Caco-2 (cell line): ENCODE results near the gene AKAP1. TPM values are rescaled to one million over a fixed set of nuclear protein-coding genes. Genes with fewer than 3 reads are reported as not detected.

ENCODE experiments used
- BruUV-seq: library from RNA; stranded (reverse); fragments of 400-500 nt; replicated peaks from 2 replicates; lab custom pipeline; 2021; lab: Mats Ljungman, UMichigan
- CTCF ChIA-PET: fragments of 300-600 bp; sonication (Branson Sonifier 250); formaldehyde crosslinking; loops from one replicate; lab custom pipeline; 2022; ENCODE audit warnings: antibody characterized with exemption; lab: Charles Lee
- POLR2A ChIA-PET: fragments of 300-600 bp; sonication (Branson Sonifier 250); formaldehyde crosslinking; loops from one replicate; lab custom pipeline; 2022; ENCODE audit warnings: antibody characterized with exemption; lab: Charles Lee
- DNase-seq, 2 experiments: peaks; one replicate each; pipeline versions ENCODE4 v3.0.0 to v3.0.0-alpha.2; 2020 to 2022
- H3K27me3 ChIP-seq: replicated peaks from 2 replicates; pipeline ENCODE4 v1.6.0; 2011; ENCODE audit warnings: low read length; ENCODE audit not compliant: control insufficient read depth, insufficient read depth
- H3K36me3 ChIP-seq: 2 replicates; pipeline ENCODE4 v1.5.1; 2011; ENCODE audit warnings: low read length; ENCODE audit not compliant: control insufficient read depth, insufficient read depth
- H3K4me1 ChIP-seq: fragments of 250-450 bp; sonication (Bioruptor Pico); 2 replicates; pipeline ENCODE4 v1.5.1; 2020; ENCODE audit warnings: mild to moderate bottlenecking
- H3K4me3 ChIP-seq: 2 replicates; pipeline ENCODE4 v1.5.1; 2011; ENCODE audit warnings: low read depth, mild to moderate bottlenecking, control low read depth, low read length
- H3K9me3 ChIP-seq: fragments of 250-450 bp; sonication (Bioruptor Pico); 2 replicates; pipeline ENCODE4 v1.5.1; 2020; ENCODE audit warnings: mild to moderate bottlenecking, moderate library complexity
- H3K27ac Mint-ChIP-seq: one replicate; pipeline ENCODE4 v1.8.0; 2022; ENCODE audit warnings: mixed read lengths; ENCODE audit not compliant: unreplicated experiment
- H3K27me3 Mint-ChIP-seq: one replicate; pipeline ENCODE4 v1.8.0; 2022; ENCODE audit warnings: mixed read lengths; ENCODE audit not compliant: insufficient read depth, unreplicated experiment
- H3K36me3 Mint-ChIP-seq: one replicate; pipeline ENCODE4 v1.8.0; 2022; ENCODE audit warnings: mild to moderate bottlenecking, mixed read lengths; ENCODE audit not compliant: insufficient read depth, unreplicated experiment
- H3K4me1 Mint-ChIP-seq: one replicate; pipeline ENCODE4 v1.8.0; 2022; ENCODE audit warnings: low read depth, mixed read lengths; ENCODE audit not compliant: unreplicated experiment
- H3K4me3 Mint-ChIP-seq: one replicate; pipeline ENCODE4 v1.8.0; 2022; ENCODE audit warnings: mild to moderate bottlenecking, moderate library complexity, mixed read lengths; ENCODE audit not compliant: unreplicated experiment
- H3K9me3 Mint-ChIP-seq: one replicate; pipeline ENCODE4 v1.8.0; 2022; ENCODE audit warnings: mixed read lengths; ENCODE audit not compliant: unreplicated experiment
- CTCF ChIP-seq, 2 experiments: fragments of 200-600 bp in 1 of 2; IDR thresholded peaks; 1 replicate in 1 of 2; 2 replicates in 1 of 2; pipeline versions ENCODE4 v1.5.1 to v1.8.0; 2011 to 2022; ENCODE audit warnings: antibody characterized with exemption in 1 of 2, control low read depth in 1 of 2, inconsistent platforms in 1 of 2, low read depth in 1 of 2, low read length in 1 of 2, mild to moderate bottlenecking in 1 of 2, moderate library complexity in 1 of 2; ENCODE audit not compliant: insufficient read depth in 1 of 2, severe bottlenecking in 1 of 2, unreplicated experiment in 1 of 2
- intact Hi-C: fragments of 100-400 bp; cut with micrococcal nuclease; formaldehyde crosslinking; loops from one replicate; pipeline ENCODE4 v1.10.0; 2022; ENCODE audit not compliant: unreplicated experiment
- total RNA-seq: library from RNA; stranded (reverse); gene quantifications from 2 replicates; pipeline ENCODE4 v1.2.3, GENCODE V29; 2022

Gene AKAP1
- total RNA-seq, 1 experiment from 2014 or later: 87.1 TPM

GRCh38 chr17:57114085-57114673 lies 29.1 kb downstream of the AKAP1 start:
- ChIA-PET CTCF (no interaction called here), POLR2A (no interaction called here)
- intact Hi-C loops: loop anchor here (10.0 kb wide), 1 partner anchor 109 kb away; no protein-coding TSS in a partner anchor
- Histone ChIP-seq H3K4me3 (no peak overlapping the region), H3K36me3 (peaks cover 7% of the 10 kb centered on the region), H3K27me3 (no peaks in the 10 kb centered on the region), H3K4me1 (no peaks in the 10 kb centered on the region), H3K9me3 (no peaks in the 10 kb centered on the region)
- peak; percentile 69 to 77 for DNase-seq
- no TSS peak for BruUV-seq
- no peak overlapping the region for H3K27ac Mint-ChIP-seq
- TF ChIP-seq CTCF (IDR thresholded peaks at IDR 0.05; ENCODE audit: insufficient read depth in 1 of 2, low read depth in 1 of 2, low read length in 1 of 2, severe bottlenecking in 1 of 2, unreplicated experiment in 1 of 2): peak; percentile 82 to 94
- no peaks in the 10 kb centered on the region for H3K27me3 Mint-ChIP-seq
- H3K4me3 Mint-ChIP-seq: no peak overlapping the region
- H3K4me1 Mint-ChIP-seq: no peaks in the 10 kb centered on the region
- peaks cover 84% of the 10 kb centered on the region for H3K36me3 Mint-ChIP-seq
- no peaks in the 10 kb centered on the region for H3K9me3 Mint-ChIP-seq

- Mint-ChIP-seq H3K4me1 (no peaks in the 10 kb centered on the region), H3K9me3 (no peaks in the 10 kb centered on the region), H3K27me3 (no peaks in the 10 kb centered on the region), H3K36me3 (peaks cover 90% of the 10 kb centered on the region), H3K27ac (no peak overlapping the region), H3K4me3 (no peak overlapping the region)
- intact Hi-C loops: loop anchor here (10.0 kb wide), 1 partner anchor 111 kb away; no protein-coding TSS in a partner anchor
- no peaks in the 10 kb centered on the region for H3K9me3 ChIP-seq
- no peak for DNase-seq
- H3K27me3 ChIP-seq: no peaks in the 10 kb centered on the region
- no TSS peak for BruUV-seq
- TF ChIP-seq CTCF (IDR thresholded peaks at IDR 0.05; ENCODE audit: insufficient read depth in 1 of 2, low read depth in 1 of 2, low read length in 1 of 2, severe bottlenecking in 1 of 2, unreplicated experiment in 1 of 2): no peak
- peaks cover 3% of the 10 kb centered on the region for H3K36me3 ChIP-seq
- no peak overlapping the region for H3K4me3 ChIP-seq
- ChIA-PET POLR2A (no interaction called here), CTCF (no interaction called here)
- H3K4me1 ChIP-seq: no peaks in the 10 kb centered on the region
Measured at GRCh38 chr17:57115377-57115776, 30.3 kb downstream of the AKAP1 start.

GRCh38 chr17:57115916-57116315 lies 30.9 kb downstream of the AKAP1 start:
- H3K27me3 Mint-ChIP-seq: no peaks in the 10 kb centered on the region
- no TSS peak for BruUV-seq
- H3K9me3 ChIP-seq: no peaks in the 10 kb centered on the region
- H3K4me1 ChIP-seq: no peaks in the 10 kb centered on the region
- no peak for DNase-seq
- TF ChIP-seq CTCF (IDR thresholded peaks at IDR 0.05; ENCODE audit: insufficient read depth in 1 of 2, low read depth in 1 of 2, low read length in 1 of 2, severe bottlenecking in 1 of 2, unreplicated experiment in 1 of 2): no peak
- H3K9me3 Mint-ChIP-seq: no peaks in the 10 kb centered on the region
- peaks cover 3% of the 10 kb centered on the region for H3K36me3 ChIP-seq
- peak overlapping the region; percentile 32 for H3K27ac Mint-ChIP-seq
- intact Hi-C loops: loop anchor here (10.0 kb wide), 1 partner anchor 111 kb away; no protein-coding TSS in a partner anchor
- peaks cover 94% of the 10 kb centered on the region for H3K36me3 Mint-ChIP-seq
- H3K4me3 Mint-ChIP-seq: no peak overlapping the region
- CTCF ChIA-PET: no interaction called here
- H3K4me3 ChIP-seq: no peak overlapping the region
- no peaks in the 10 kb centered on the region for H3K4me1 Mint-ChIP-seq
- no peaks in the 10 kb centered on the region for H3K27me3 ChIP-seq
- POLR2A ChIA-PET: no interaction called here
